HG03196 (cell line): Measurements from ENCODE around the gene HARS2.
"Not testable (repeated sequence)": the region's sequence is repeated elsewhere in the genome, so short reads cannot be mapped to it uniquely, and the experiment has no call there.

Experiments
- ATAC-seq: cut with Tn5 transposase; IDR thresholded peaks from one replicate; pipeline ENCODE4 v1.9.1; 2021; ENCODE audit not compliant: unreplicated experiment

The HARS2 gene

DNA sequence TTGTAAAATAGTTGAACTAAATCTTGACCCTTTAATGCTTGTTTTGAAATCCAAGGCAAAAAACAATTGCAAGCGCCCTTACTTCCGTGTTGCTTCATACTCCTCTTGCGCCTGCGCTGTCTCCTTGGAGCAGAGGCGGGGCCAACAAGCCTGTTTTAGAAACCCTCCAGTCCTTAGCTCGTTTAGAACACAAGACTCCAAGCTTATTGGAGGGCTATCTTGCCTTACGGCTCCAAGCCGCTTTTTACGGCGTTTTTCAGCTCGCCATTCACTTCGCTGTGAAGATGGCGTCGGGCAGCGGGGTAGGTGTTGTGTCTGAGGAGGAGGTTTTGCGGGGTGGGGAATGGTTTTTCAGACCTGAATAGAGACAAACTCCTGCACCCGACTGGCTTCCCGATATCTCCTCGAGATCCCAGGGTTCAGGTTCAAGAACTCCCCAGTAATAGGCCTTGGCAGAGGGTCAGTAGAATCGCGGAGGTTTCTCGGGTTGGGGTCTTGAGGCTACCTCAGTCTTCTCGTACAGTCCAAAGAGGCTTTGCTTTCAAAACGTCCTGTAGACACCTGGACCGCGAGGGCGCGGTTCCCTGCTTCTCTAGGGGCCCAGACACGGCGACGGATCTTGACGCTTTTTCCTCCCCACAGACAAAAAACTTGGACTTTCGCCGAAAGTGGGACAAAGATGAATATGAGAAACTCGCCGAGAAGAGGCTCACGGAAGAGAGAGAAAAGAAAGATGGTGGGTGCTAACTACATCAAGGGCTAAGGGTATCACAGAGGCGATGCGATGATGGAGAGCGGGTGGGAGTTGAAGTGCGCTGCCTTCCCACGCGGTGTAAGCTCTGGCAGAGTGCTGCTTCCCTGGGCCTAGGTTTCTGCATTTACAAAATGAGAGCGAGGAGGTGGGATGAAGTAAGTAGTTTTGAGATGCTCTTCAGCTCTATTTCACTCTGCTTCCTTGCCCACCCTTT, 9.2 kb downstream of the HARS2 start, which contains the start of gene ZMAT2:
Gene ZMAT2 (plus strand): TSS at position 271 of the 968 bp plus-strand sequence. CDS start 14 bp downstream, at position 285.
- peak; percentile 90 for ATAC-seq

DNA sequence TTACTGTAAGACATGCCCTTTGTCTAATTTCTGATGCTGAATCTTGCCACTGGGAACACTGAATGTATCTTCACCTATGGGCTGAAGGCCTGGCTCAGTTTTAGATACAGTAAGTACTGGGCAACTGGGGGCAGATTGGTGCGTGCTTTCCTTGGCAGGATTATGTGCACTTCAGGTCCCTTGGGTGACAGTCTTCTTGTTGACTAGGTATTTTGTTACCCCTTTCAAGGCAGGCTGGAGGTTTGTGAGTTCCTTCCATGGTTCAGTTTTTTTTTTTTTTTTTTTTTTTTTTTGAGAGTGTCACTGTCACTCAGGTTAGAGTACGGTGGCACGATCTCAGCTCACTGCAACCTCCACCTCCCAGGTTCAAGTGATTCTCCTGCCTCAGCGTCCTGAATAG, 16.6 kb downstream of the HARS2 start:
- ATAC-seq: no peak

DNA sequence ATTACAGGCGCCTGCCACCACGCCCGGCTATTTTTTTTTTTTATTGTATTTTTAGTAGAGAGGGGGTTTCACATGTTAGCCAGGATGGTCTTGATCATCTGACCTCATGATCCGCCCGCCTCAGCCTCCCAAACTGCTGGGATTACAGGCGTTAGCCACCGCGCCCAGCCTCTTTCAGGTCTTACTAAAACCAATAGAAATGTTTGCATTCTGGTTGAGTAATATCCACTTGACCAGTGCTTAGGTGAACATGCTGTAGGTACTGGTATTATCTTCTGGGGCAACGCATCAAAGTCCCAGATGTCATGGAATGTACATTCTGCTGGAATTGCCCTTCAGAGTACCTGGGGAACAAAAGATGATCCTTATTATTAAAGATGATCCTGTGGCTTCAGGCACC, 17.5 kb downstream of the HARS2 start:
- ATAC-seq: not testable (repeated sequence)

- peak; percentile 88 for ATAC-seq
Measured at GRCh38 chr5:140710899-140711552, 19.8 kb downstream of the HARS2 start.

DNA sequence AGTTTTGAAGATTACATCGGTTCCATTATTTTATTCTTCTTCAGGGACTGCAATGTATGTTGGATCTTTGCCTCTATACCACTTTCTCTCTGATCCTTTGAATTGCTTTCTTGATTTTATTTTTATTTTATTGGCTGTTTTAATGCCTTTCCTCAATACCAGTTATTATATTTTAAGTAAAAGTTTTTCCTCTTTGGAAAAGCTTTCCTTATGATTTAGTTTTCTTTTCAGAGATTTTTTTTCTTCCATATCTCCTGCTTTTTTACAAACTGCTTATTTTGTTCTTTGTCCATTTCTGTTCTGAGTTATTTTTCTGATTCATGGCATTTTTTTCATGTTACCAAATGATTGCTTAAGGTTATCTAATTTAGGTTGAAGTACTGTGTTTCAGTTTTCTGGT, 20.5 kb downstream of the HARS2 start:
- ATAC-seq: no peak

DNA sequence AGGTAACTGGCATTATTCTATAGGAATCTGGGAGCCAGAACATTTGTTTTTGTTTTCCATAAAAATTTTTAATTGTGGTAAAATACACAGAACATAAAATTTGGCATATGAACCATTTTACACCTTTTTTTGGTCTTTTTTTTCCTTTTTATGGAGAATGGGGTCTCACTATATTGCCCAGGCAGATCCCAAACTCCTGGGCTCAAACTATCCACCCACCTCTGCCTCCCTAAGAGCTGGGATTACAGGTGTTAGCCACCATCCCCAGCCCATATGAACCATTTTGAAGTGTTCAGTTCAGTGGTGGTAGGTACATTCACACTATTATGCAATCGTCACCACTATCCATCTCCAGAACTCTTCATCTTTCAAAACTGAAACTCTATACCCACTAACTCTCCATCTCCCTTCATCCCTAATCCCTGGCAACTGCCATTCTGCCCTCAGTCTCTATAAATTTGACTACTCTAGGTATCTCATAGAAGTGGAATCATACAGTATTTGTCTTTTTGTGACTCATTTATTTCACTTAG, 22.4 kb downstream of the HARS2 start:
- ATAC-seq: no peak

- not testable (repeated sequence) for ATAC-seq
Measured at GRCh38 chr5:140716238-140716637, 25.0 kb downstream of the HARS2 start.

DNA sequence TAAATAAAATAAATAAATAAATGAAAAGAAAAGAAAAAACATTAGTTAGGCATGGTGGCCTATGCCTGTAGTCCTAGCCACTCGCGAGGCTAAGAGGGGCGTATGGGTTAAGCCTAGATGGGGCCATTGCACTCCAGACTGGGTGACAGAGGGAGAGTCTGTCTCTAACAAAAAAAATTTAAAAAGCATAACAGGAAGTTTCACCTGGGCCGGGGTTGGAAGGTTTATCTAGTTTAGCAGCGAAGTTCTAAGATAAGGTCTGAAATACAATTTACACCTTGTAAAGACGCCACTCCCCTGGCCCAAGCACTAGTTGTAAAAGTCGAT, 27.0 kb downstream of the HARS2 start:
- no peak for ATAC-seq

- not testable (repeated sequence) for ATAC-seq
Measured at GRCh38 chr5:140720738-140721137, 29.5 kb downstream of the HARS2 start.

DNA sequence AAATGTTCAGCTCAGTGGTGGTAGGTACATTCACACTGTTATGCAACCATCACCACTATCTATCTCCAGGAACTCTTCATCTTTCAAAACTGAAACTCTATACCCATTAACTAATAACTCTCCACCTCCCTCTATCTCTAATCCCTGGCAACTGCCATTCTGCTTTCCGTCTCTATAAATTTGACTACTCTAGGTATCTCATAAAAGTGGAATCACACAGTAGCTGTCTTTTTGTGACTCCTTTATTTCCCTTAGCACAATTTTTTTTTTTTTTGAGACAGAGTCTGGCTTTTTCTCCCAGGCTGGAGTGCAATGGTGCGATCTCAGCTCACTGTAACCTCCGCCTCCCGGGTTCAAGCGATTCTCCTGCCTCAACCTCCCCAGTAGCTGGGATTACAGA, 30.1 kb downstream of the HARS2 start:
- ATAC-seq: not testable (repeated sequence)

- peak; percentile 88 for ATAC-seq
Measured at GRCh38 chr5:140725799-140726471, 34.7 kb downstream of the HARS2 start.

GRCh38 chr5:140733098-140733497, 41.8 kb downstream of the HARS2 start:
- no peak for ATAC-seq

GRCh38 chr5:140734354-140734753, 43.1 kb downstream of the HARS2 start:
- ATAC-seq: no peak

- no peak for ATAC-seq
Measured at GRCh38 chr5:140737486-140737885, 46.2 kb downstream of the HARS2 start.

DNA sequence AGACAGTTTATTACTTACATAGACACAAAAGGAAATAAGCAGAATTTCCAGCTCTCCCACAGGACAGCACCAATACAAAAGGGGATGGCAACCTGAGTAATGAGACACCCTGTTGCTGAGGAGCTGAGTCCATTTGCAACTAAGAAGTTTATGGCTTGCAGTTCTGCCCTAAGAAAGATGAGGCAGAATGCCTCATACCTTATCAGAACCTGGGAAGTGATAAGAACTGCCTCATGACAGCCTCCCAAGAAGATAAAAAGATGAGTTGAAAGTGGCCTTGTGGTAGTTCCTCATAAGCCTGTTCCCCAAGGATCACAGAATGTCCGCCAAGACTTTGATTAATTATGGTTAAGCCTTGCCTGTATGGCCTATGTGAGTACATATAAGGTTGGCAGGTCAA, 50.7 kb downstream of the HARS2 start:
- no peak for ATAC-seq
